Measurements from ENCODE around the gene TMEM179B. TPM values are rescaled to one million over a fixed set of nuclear protein-coding genes. Genes with fewer than 3 reads are reported as not detected.

The TMEM179B gene
- total RNA-seq, 1 experiment from 2014 or later: 51.6 TPM

DNA sequence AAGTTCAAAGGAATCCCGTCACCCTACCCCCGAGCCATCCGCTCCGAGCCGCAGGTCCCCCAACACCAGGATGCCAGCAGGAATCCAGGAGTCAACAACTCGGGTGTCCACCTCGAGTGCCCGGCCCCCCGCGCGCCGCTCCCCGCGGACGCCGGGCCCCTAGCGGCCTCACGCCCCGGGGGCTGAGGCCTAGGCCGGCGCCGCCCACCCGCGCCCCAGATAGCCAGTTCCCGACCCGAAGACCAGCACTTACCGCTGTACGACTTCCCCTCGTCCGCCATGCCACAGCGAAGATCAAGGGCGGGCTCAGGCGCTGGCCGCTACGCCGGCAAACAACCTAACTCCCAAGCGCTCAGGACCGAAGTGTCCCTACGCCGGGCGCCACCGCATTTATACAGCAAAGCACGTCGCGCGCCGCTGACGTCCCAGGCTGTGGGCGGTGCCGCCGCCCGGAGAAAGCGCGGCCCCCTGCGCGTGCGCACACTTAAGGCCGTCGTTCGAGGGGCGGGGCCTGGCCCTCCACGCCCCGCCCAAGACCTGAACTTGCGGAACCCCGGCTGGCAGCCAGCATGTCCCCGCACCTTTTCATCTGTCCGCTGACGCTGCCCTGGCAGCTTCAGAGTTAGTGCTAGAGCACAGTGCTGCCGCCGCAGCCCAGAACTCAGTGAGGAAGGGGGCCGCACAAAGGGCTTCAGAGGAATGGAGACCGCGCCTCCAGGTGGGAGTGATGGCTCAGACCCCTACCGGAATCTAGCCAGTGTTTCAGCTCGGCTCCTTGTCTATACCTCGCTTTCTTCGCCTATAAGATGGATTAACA lies 18.1 kb downstream of the TMEM179B start, which contains the start of gene NXF1 (continued):
- TF ChIP-seq, protein P1, sequence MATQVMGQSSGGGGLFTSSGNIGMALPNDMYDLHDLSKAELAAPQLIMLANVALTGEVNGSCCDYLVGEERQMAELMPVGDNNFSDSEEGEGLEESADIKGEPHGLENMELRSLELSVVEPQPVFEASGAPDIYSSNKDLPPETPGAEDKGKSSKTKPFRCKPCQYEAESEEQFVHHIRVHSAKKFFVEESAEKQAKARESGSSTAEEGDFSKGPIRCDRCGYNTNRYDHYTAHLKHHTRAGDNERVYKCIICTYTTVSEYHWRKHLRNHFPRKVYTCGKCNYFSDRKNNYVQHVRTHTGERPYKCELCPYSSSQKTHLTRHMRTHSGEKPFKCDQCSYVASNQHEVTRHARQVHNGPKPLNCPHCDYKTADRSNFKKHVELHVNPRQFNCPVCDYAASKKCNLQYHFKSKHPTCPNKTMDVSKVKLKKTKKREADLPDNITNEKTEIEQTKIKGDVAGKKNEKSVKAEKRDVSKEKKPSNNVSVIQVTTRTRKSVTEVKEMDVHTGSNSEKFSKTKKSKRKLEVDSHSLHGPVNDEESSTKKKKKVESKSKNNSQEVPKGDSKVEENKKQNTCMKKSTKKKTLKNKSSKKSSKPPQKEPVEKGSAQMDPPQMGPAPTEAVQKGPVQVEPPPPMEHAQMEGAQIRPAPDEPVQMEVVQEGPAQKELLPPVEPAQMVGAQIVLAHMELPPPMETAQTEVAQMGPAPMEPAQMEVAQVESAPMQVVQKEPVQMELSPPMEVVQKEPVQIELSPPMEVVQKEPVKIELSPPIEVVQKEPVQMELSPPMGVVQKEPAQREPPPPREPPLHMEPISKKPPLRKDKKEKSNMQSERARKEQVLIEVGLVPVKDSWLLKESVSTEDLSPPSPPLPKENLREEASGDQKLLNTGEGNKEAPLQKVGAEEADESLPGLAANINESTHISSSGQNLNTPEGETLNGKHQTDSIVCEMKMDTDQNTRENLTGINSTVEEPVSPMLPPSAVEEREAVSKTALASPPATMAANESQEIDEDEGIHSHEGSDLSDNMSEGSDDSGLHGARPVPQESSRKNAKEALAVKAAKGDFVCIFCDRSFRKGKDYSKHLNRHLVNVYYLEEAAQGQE (IDR thresholded peaks at IDR 0.05; ENCODE audit: low read depth): no peak
- TF ChIP-seq ELF1 (IDR thresholded peaks at IDR 0.05; ENCODE audit: borderline replicate concordance, low read depth) (no peak), TCF7L2 (IDR thresholded peaks at IDR 0.05; ENCODE audit: borderline replicate concordance, extremely low read depth, insufficient read depth, insufficient read length) (peak; percentile 85)

DNA sequence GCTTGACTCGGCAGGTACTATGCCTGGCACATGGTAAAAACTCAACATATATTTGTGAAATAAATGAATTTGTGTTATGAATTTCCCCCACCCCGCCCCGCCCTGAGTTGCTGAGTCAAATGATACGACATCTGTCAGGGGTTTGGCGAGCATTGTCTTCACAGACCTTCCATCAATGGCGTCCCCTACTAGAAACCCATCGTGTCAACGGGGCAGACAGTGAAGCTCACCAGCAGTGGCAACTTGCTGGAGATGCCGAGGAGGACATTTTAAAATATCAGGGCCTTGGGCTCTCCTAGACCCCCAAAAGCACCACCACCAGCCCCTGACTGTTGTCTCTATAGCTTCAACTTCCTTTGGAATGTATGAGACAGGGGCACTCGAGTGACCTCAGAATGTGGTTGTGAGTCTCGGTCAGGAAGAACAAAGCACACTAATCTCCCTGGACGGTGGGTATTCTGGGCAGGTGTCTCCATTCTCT lies 18.8 kb downstream of the TMEM179B start:
- H3K4me3 ChIP-seq (replicated peaks in 1 of 2; ENCODE audit: low read depth in 1 of 2, low read length in 2 of 2): peak overlapping the region; percentile 68 to 79
- H3K79me2 ChIP-seq (ENCODE audit: insufficient read depth, low read length): peaks cover 37% of the 10 kb centered on the region
- H3K9ac ChIP-seq (ENCODE audit: low read length): peak overlapping the region; percentile 89
- H4K20me1 ChIP-seq (ENCODE audit: insufficient read depth): no peaks in the 10 kb centered on the region
- BruUV-seq (replicated peaks): TSS peak; percentile 83
- H3K9me2 ChIP-seq (ENCODE audit: insufficient read depth): no peaks in the 10 kb centered on the region
- intact Hi-C loops (cut with micrococcal nuclease): no loop called here
- RAD21 ChIA-PET (ENCODE audit: low non-redundant PET in 1 of 2, low total read pairs in 2 of 2, uncharacterized antibody in 2 of 2, unreplicated experiment in 2 of 2): no interaction called here
- H3K4me1 ChIP-seq (ENCODE audit: control insufficient read depth in 1 of 2, insufficient read depth in 2 of 2, low read length in 2 of 2): peaks cover 0 to 21% of the 10 kb centered on the region in 2 experiments; a peak in 3 of 4 replicates
- peaks cover 18 to 20% of the 10 kb centered on the region in 2 experiments for H3K36me3 ChIP-seq (ENCODE audit: control insufficient read depth in 1 of 2, insufficient read depth in 2 of 2, low read length in 2 of 2)
- no peaks in the 10 kb centered on the region for H3K9me3 ChIP-seq (ENCODE audit: control insufficient read depth in 1 of 2, insufficient read depth in 1 of 2, low read depth in 1 of 2, low read length in 2 of 2)
- H3K27ac ChIP-seq (ENCODE audit: low read depth, low read length): peak overlapping the region; percentile 85; the same call in 1 of the 2 replicates
- ATAC-seq (peak; percentile 6; the same call in 1 of the 2 replicates), DNase-seq (ENCODE audit: low read depth, low spot score) (no peak)
- peak overlapping the region; percentile 64 for H2AFZ ChIP-seq (ENCODE audit: low read depth, low read length, poor library complexity, severe bottlenecking)
- H3K27me3 ChIP-seq (ENCODE audit: insufficient read depth, low read length): no peaks in the 10 kb centered on the region
- peak overlapping the region; percentile 86 for H3K4me2 ChIP-seq (ENCODE audit: low read length)
- TF ChIP-seq EGR1 (IDR thresholded peaks at IDR 0.05; ENCODE audit: low read depth) (no peak), RAD21 (IDR thresholded peaks at IDR 0.05; ENCODE audit: low read depth) (no peak), ZFX (IDR thresholded peaks at IDR 0.05) (no peak), POLR2AphosphoS5 (IDR thresholded peaks at IDR 0.05; ENCODE audit: low read depth, low read length) (no peak), SRF (IDR thresholded peaks at IDR 0.05; ENCODE audit: low read depth) (no peak)
- TF ChIP-seq, protein P2, sequence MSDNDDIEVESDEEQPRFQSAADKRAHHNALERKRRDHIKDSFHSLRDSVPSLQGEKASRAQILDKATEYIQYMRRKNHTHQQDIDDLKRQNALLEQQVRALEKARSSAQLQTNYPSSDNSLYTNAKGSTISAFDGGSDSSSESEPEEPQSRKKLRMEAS (IDR thresholded peaks at IDR 0.05): no peak
- TF ChIP-seq, protein P3, sequence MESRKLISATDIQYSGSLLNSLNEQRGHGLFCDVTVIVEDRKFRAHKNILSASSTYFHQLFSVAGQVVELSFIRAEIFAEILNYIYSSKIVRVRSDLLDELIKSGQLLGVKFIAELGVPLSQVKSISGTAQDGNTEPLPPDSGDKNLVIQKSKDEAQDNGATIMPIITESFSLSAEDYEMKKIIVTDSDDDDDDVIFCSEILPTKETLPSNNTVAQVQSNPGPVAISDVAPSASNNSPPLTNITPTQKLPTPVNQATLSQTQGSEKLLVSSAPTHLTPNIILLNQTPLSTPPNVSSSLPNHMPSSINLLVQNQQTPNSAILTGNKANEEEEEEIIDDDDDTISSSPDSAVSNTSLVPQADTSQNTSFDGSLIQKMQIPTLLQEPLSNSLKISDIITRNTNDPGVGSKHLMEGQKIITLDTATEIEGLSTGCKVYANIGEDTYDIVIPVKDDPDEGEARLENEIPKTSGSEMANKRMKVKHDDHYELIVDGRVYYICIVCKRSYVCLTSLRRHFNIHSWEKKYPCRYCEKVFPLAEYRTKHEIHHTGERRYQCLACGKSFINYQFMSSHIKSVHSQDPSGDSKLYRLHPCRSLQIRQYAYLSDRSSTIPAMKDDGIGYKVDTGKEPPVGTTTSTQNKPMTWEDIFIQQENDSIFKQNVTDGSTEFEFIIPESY (IDR thresholded peaks at IDR 0.05; ENCODE audit: extremely low read depth, insufficient replicate concordance, low read length): no peak
- POLR2A ChIA-PET: interaction anchor here (0.6 to 2.2 kb wide), 11 partner anchors 9 to 214 kb away, joined by 3 to 26 read pairs (median 5); partner anchors contain the start of genes STX5, TEX54, TMEM179B and WDR74
- CTCF ChIA-PET: interaction anchor here (0.6 kb wide), 1 partner anchor 56 kb away, joined by 3 read pairs; no protein-coding TSS in a partner anchor
